Keratinocyte (primary cell): ENCODE results near the gene ERICH6B.

Experiments
- EZH2 ChIP-seq: IDR thresholded peaks from one replicate; pipeline ENCODE4 v1.6.1; 2012; ENCODE audit warnings: inconsistent platforms, mild to moderate bottlenecking, low read length, moderate library complexity
- TF ChIP-seq, protein P1 (sequence below), 3 experiments: IDR thresholded peaks in 1 of 3; conservative IDR thresholded peaks in 1 of 3; optimal IDR thresholded peaks in 1 of 3; 2 replicates in 2 of 3; 3 replicates in 1 of 3; pipeline versions ENCODE3 to v1.5.1; 2011; ENCODE audit warnings: low read length in 3 of 3, mild to moderate bottlenecking in 3 of 3, moderate library complexity in 2 of 3, control low read depth in 1 of 3, inconsistent platforms in 1 of 3; ENCODE audit not compliant: insufficient read depth in 2 of 3; ENCODE audit errors: extremely low read depth in 1 of 3

DNA sequence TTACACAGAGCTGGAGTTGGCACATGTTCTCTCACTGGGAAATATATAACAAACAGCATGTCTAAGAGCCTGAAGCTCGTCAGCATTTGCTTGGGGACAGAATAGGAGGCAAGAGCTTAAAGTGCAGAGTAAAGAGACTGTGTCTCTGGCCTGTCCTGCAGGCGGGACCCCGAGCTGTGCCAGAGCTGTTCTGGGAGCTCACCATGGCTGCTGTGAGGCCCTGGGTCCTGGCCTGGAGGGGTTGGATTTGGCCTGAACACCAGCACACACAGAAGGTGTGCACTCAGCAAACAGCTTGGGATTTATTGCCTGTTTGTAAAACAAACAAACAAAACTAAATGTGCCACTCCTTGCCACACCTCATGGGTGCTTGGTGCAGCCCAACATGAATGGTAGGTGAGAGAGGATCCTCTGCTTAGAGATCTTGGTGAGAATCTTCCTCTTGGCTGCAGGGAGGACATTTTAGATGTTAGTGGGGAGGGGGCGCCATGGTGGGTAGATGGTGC, 60.9 kb downstream of the ERICH6B start:
- TF ChIP-seq, protein P1, sequence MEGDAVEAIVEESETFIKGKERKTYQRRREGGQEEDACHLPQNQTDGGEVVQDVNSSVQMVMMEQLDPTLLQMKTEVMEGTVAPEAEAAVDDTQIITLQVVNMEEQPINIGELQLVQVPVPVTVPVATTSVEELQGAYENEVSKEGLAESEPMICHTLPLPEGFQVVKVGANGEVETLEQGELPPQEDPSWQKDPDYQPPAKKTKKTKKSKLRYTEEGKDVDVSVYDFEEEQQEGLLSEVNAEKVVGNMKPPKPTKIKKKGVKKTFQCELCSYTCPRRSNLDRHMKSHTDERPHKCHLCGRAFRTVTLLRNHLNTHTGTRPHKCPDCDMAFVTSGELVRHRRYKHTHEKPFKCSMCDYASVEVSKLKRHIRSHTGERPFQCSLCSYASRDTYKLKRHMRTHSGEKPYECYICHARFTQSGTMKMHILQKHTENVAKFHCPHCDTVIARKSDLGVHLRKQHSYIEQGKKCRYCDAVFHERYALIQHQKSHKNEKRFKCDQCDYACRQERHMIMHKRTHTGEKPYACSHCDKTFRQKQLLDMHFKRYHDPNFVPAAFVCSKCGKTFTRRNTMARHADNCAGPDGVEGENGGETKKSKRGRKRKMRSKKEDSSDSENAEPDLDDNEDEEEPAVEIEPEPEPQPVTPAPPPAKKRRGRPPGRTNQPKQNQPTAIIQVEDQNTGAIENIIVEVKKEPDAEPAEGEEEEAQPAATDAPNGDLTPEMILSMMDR (optimal IDR thresholded peaks at IDR 0.05 in 1 of 3, IDR thresholded peaks at IDR 0.05 in 1 of 3, conservative IDR thresholded peaks at IDR 0.05 in 1 of 3; ENCODE audit: extremely low read depth in 1 of 3, insufficient read depth in 2 of 3, low read length in 3 of 3) = no peak
- no peak for TF ChIP-seq EZH2
